Measurements from ENCODE around the gene PYGO2. TPM values are rescaled to one million over a fixed set of nuclear protein-coding genes. Genes with fewer than 3 reads are reported as not detected.

PYGO2 gene
- total and polyA plus RNA-seq, 2 of the 8 experiments (the other 6 are each of a cell fraction or from before 2014, with no cell fraction given), result 31.0 to 31.6 TPM

GRCh38 chr1:154944401-154945159 is 17.0 kb downstream of the PYGO2 start (continued):
- no peak for TF ChIP-seq E2F6 (IDR thresholded peaks at IDR 0.05)
- no peak for TF ChIP-seq RNF2 (IDR thresholded peaks at IDR 0.05; ENCODE audit: borderline replicate concordance, low read depth, low read length, missing control alignments, poor library complexity, severe bottlenecking)
- no peak for TF ChIP-seq TEAD4 (IDR thresholded peaks at IDR 0.05; ENCODE audit: low read depth, low read length)
- no peak for TF ChIP-seq TCF12 (IDR thresholded peaks at IDR 0.05; ENCODE audit: low read depth, low read length)
- TF ChIP-seq KDM4A (IDR thresholded peaks at IDR 0.05; ENCODE audit: low read depth, low read length, severe bottlenecking), result no peak

Measured in H1 (cell line).